Measurements from ENCODE around the gene DLX2. TPM values are rescaled to one million over a fixed set of nuclear protein-coding genes. Genes with fewer than 3 reads are reported as not detected.
A peak's percentile ranks its signal among the peaks of the same experiment; 100 is the strongest.

The DLX2 gene
- total and polyA plus RNA-seq, 2 donors from 2014 or later = not detected

- DNase-seq = peak; percentile 45 to 76 (median 62)
- Histone ChIP-seq H3K36me3 (ENCODE audit: control insufficient read depth in 2 of 3, insufficient read depth in 3 of 3, low read length in 3 of 3) (no peaks in the 10 kb centered on the region), H3K4me1 (ENCODE audit: control insufficient read depth in 2 of 3, insufficient read depth in 2 of 3, low read depth in 1 of 3, low read length in 3 of 3) (peaks cover 0 to 17% (median 0%) of the 10 kb centered on the region in 3 donors), H3K4me3 (ENCODE audit: low read length in 3 of 3) (no peak overlapping the region), H3K9ac (ENCODE audit: low read length in 3 of 3) (no peak overlapping the region), H3K9me3 (ENCODE audit: control insufficient read depth in 2 of 3, insufficient read depth in 1 of 3, low read length in 3 of 3) (peaks cover 0 to 2% (median 0%) of the 10 kb centered on the region in 3 donors), H3K27me3 (ENCODE audit: control insufficient read depth, insufficient read depth, low read length) (peaks cover 68% of the 10 kb centered on the region), H3K27ac (ENCODE audit: low read depth in 2 of 2, low read length in 2 of 2) (no peak overlapping the region)
- no peak for FAIRE-seq
- intact Hi-C loops (cut with DNase I) = no loop called here
- TF ChIP-seq CTCF (IDR thresholded peaks at IDR 0.05; ENCODE audit: borderline replicate concordance, extremely low read depth, insufficient read depth) = no peak
Measured at GRCh38 chr2:172096626-172097547, 5.8 kb downstream of the DLX2 start.

GRCh38 chr2:172095905-172096625 is 6.6 kb downstream of the DLX2 start:
- DNase-seq = peak in 4 of 5 donors; percentile 46 to 64 (median 60)
- no peak for FAIRE-seq

GRCh38 chr2:172095146-172095904 is 7.4 kb downstream of the DLX2 start:
- intact Hi-C loops (cut with DNase I) = no loop called here
- Histone ChIP-seq H3K36me3 (ENCODE audit: control insufficient read depth in 2 of 3, insufficient read depth in 3 of 3, low read length in 3 of 3) (no peaks in the 10 kb centered on the region), H3K4me1 (ENCODE audit: control insufficient read depth in 2 of 3, insufficient read depth in 2 of 3, low read depth in 1 of 3, low read length in 3 of 3) (peaks cover 0 to 13% (median 0%) of the 10 kb centered on the region in 3 donors), H3K4me3 (ENCODE audit: low read length in 3 of 3) (peak overlapping the region in 1 of 3 donors; percentile 35), H3K27ac (ENCODE audit: low read depth in 2 of 2, low read length in 2 of 2) (no peak overlapping the region), H3K9ac (ENCODE audit: low read length in 3 of 3) (no peak overlapping the region), H3K27me3 (ENCODE audit: control insufficient read depth, insufficient read depth, low read length) (peaks cover 67% of the 10 kb centered on the region), H3K9me3 (ENCODE audit: control insufficient read depth in 2 of 3, insufficient read depth in 1 of 3, low read length in 3 of 3) (peaks cover 0 to 6% (median 0%) of the 10 kb centered on the region in 3 donors)
- FAIRE-seq (no peak), DNase-seq (peak; percentile 52 to 83 (median 71))
- no peak for TF ChIP-seq CTCF (IDR thresholded peaks at IDR 0.05; ENCODE audit: borderline replicate concordance, extremely low read depth, insufficient read depth)

More at GRCh38 chr2:172095905-172096625, 6.6 kb downstream of the DLX2 start:
- no peak overlapping the region for H3K9ac ChIP-seq (ENCODE audit: low read length in 3 of 3)
- H3K36me3 ChIP-seq (ENCODE audit: control insufficient read depth in 2 of 3, insufficient read depth in 3 of 3, low read length in 3 of 3) = no peaks in the 10 kb centered on the region
- H3K27me3 ChIP-seq (ENCODE audit: control insufficient read depth, insufficient read depth, low read length) = peaks cover 68% of the 10 kb centered on the region
- no peak overlapping the region for H3K4me3 ChIP-seq (ENCODE audit: low read length in 3 of 3)
- TF ChIP-seq CTCF (IDR thresholded peaks at IDR 0.05; ENCODE audit: borderline replicate concordance, extremely low read depth, insufficient read depth) = no peak
- no peak overlapping the region for H3K27ac ChIP-seq (ENCODE audit: low read depth in 2 of 2, low read length in 2 of 2)
- peaks cover 0 to 13% (median 0%) of the 10 kb centered on the region in 3 donors for H3K4me1 ChIP-seq (ENCODE audit: control insufficient read depth in 2 of 3, insufficient read depth in 2 of 3, low read depth in 1 of 3, low read length in 3 of 3)
- intact Hi-C loops (cut with DNase I) = no loop called here
- H3K9me3 ChIP-seq (ENCODE audit: control insufficient read depth in 2 of 3, insufficient read depth in 1 of 3, low read length in 3 of 3) = peaks cover 0 to 6% (median 0%) of the 10 kb centered on the region in 3 donors
